Spinal cord (tissue), 10 donors: ENCODE data around the gene SLC12A1. TPM values are rescaled to one million over a fixed set of nuclear protein-coding genes. Genes with fewer than 3 reads are reported as not detected.
A peak's percentile ranks its signal among the peaks of the same experiment; 100 is the strongest.

Source experiments
- DNase-seq, 6 donors: peaks; one replicate each; pipeline versions ENCODE4 v3.0.0 to v3.0.0-alpha.2; 2013 to 2015; ENCODE audit warnings: low spot score in 6 of 6, low read depth in 4 of 6
- H3K27ac ChIP-seq: one replicate; pipeline ENCODE4 v1.5.1; 2013; ENCODE audit warnings: low read depth, low read length, control low read depth
- H3K27me3 ChIP-seq: one replicate; pipeline ENCODE4 v1.6.1; 2013; ENCODE audit warnings: low read length; ENCODE audit not compliant: control insufficient read depth, insufficient read depth
- H3K36me3 ChIP-seq: one replicate; pipeline ENCODE4 v1.6.1; 2013; ENCODE audit warnings: low read length; ENCODE audit not compliant: control insufficient read depth, insufficient read depth
- H3K4me1 ChIP-seq: one replicate; pipeline ENCODE4 v1.6.1; 2013; ENCODE audit warnings: low read length; ENCODE audit not compliant: control insufficient read depth, insufficient read depth
- H3K4me3 ChIP-seq: one replicate; pipeline ENCODE4 v1.5.1; 2013; ENCODE audit warnings: low read depth, low read length, control low read depth
- H3K9me3 ChIP-seq: one replicate; pipeline ENCODE4 v1.6.1; 2013; ENCODE audit warnings: low read length; ENCODE audit not compliant: control insufficient read depth, insufficient read depth
- WGBS: methylation state at CpG from one replicate; pipeline ENCODE4 v1.1.5; 2013; ENCODE audit warnings: missing lambda C conversion rate; ENCODE audit not compliant: insufficient coverage; 5-methylcytosine and 5-hydroxymethylcytosine counted together
- polyA plus RNA-seq, 2 donors: library from polyadenylated mRNA; unstranded; fragments of 120-200 nt; gene quantifications; one replicate each; pipeline ENCODE4 v1.2.1, GENCODE V29; 2013; ENCODE audit not compliant: insufficient read length in 2 of 2
- total RNA-seq, 2 donors: library from RNA; depleted of rRNA in 1 of 2; stranded (reverse); fragments of 120-200 nt in 1 of 2; fragments of >200 nt in 1 of 2; gene quantifications; one replicate each; pipeline versions ENCODE4 v1.2.3 to v1.2.4, GENCODE V29; 2013 to 2014
- donor health status: healthy.

The SLC12A1 gene
- total and polyA plus RNA-seq, 4 donors = 1.9 to 5.6 (median 3.6) TPM

- no peaks in the 10 kb centered on the region for H3K36me3 ChIP-seq
- no peaks in the 10 kb centered on the region for H3K4me1 ChIP-seq
- no peak overlapping the region for H3K27ac ChIP-seq
- no peaks in the 10 kb centered on the region for H3K9me3 ChIP-seq
- DNase-seq = no peak
- H3K27me3 ChIP-seq = no peaks in the 10 kb centered on the region
- 34% methylated on average over 2 of the region's 3 CpGs for WGBS
- H3K4me3 ChIP-seq = no peak overlapping the region
Observed at GRCh38 chr15:48267766-48268165, 61.7 kb downstream of the SLC12A1 start.

- 86% methylated on average over 4 of the region's 4 CpGs for WGBS
- no peak for DNase-seq
- H3K4me3 ChIP-seq = no peak overlapping the region
- H3K4me1 ChIP-seq = no peaks in the 10 kb centered on the region
- H3K36me3 ChIP-seq = no peaks in the 10 kb centered on the region
- H3K9me3 ChIP-seq = no peaks in the 10 kb centered on the region
- H3K27me3 ChIP-seq = no peaks in the 10 kb centered on the region
- no peak overlapping the region for H3K27ac ChIP-seq
Observed at GRCh38 chr15:48273049-48273448, 66.9 kb downstream of the SLC12A1 start.

- H3K36me3 ChIP-seq = no peaks in the 10 kb centered on the region
- no peaks in the 10 kb centered on the region for H3K4me1 ChIP-seq
- DNase-seq = no peak
- H3K27ac ChIP-seq = no peak overlapping the region
- no peaks in the 10 kb centered on the region for H3K27me3 ChIP-seq
- H3K9me3 ChIP-seq = no peaks in the 10 kb centered on the region
- no peak overlapping the region for H3K4me3 ChIP-seq
Observed at GRCh38 chr15:48278666-48279065, 72.6 kb downstream of the SLC12A1 start.

GRCh38 chr15:48279608-48280007, 73.5 kb downstream of the SLC12A1 start:
- no peaks in the 10 kb centered on the region for H3K4me1 ChIP-seq
- no peaks in the 10 kb centered on the region for H3K27me3 ChIP-seq
- WGBS = 40% methylated on average over 1 of the region's 1 CpG
- H3K4me3 ChIP-seq = no peak overlapping the region
- no peaks in the 10 kb centered on the region for H3K36me3 ChIP-seq
- no peak for DNase-seq
- no peak overlapping the region for H3K27ac ChIP-seq
- no peaks in the 10 kb centered on the region for H3K9me3 ChIP-seq

- Histone ChIP-seq H3K27me3 (no peaks in the 10 kb centered on the region), H3K9me3 (no peaks in the 10 kb centered on the region), H3K36me3 (no peaks in the 10 kb centered on the region), H3K27ac (peak overlapping the region; percentile 77), H3K4me1 (no peaks in the 10 kb centered on the region), H3K4me3 (no peak overlapping the region)
- WGBS = no CpG with 5 or more reads among the region's 4 CpGs
- DNase-seq = no peak
Observed at GRCh38 chr15:48281674-48282073, 75.6 kb downstream of the SLC12A1 start.

- 28% methylated on average over 4 of the region's 4 CpGs for WGBS
- Histone ChIP-seq H3K27me3 (no peaks in the 10 kb centered on the region), H3K27ac (peak overlapping the region; percentile 77), H3K9me3 (no peaks in the 10 kb centered on the region), H3K4me3 (no peak overlapping the region), H3K4me1 (no peaks in the 10 kb centered on the region), H3K36me3 (no peaks in the 10 kb centered on the region)
- peak in 5 of 6 donors; percentile 35 to 87 (median 60) for DNase-seq
Observed at GRCh38 chr15:48282216-48282615, 76.1 kb downstream of the SLC12A1 start.

GRCh38 chr15:48283396-48284145, 77.5 kb downstream of the SLC12A1 start:
- Histone ChIP-seq H3K9me3 (no peaks in the 10 kb centered on the region), H3K27me3 (no peaks in the 10 kb centered on the region), H3K36me3 (no peaks in the 10 kb centered on the region), H3K4me1 (no peaks in the 10 kb centered on the region), H3K4me3 (no peak overlapping the region), H3K27ac (peak overlapping the region; percentile 77)
- DNase-seq = peak in 2 of 6 donors; percentile 45 to 65
- 40% methylated on average over 6 of the region's 6 CpGs for WGBS

GRCh38 chr15:48285329-48286214, 79.5 kb downstream of the SLC12A1 start:
- H3K9me3 ChIP-seq = no peaks in the 10 kb centered on the region
- H3K4me1 ChIP-seq = no peaks in the 10 kb centered on the region
- peak overlapping the region; percentile 31 for H3K4me3 ChIP-seq
- WGBS = 0% methylated on average over 3 of the region's 14 CpGs
- DNase-seq = peak; percentile 80 to 95 (median 86)
- H3K36me3 ChIP-seq = no peaks in the 10 kb centered on the region
- H3K27ac ChIP-seq = peak overlapping the region; percentile 55
- H3K27me3 ChIP-seq = no peaks in the 10 kb centered on the region

GRCh38 chr15:48289628-48290027, 83.5 kb downstream of the SLC12A1 start:
- Histone ChIP-seq H3K27me3 (no peaks in the 10 kb centered on the region), H3K36me3 (no peaks in the 10 kb centered on the region), H3K4me1 (no peaks in the 10 kb centered on the region), H3K4me3 (no peak overlapping the region), H3K27ac (no peak overlapping the region), H3K9me3 (no peaks in the 10 kb centered on the region)
- no CpG with 5 or more reads among the region's 2 CpGs for WGBS
- no peak for DNase-seq
